Dermis blood vessel endothelial cell (primary cell): ENCODE data around the gene MTHFSD. TPM values are rescaled to one million over a fixed set of nuclear protein-coding genes. Genes with fewer than 3 reads are reported as not detected.

Source experiments
- DNase-seq: peaks from one replicate; pipeline ENCODE4 v3.0.0; 2010
- total RNA-seq: library from RNA; depleted of rRNA; stranded (reverse); fragments of >200 nt; gene quantifications from 2 replicates; pipeline ENCODE4 v1.2.3, GENCODE V29; 2014

Gene MTHFSD
- total RNA-seq, 1 donor from 2014 or later, result 14.5 TPM

DNA sequence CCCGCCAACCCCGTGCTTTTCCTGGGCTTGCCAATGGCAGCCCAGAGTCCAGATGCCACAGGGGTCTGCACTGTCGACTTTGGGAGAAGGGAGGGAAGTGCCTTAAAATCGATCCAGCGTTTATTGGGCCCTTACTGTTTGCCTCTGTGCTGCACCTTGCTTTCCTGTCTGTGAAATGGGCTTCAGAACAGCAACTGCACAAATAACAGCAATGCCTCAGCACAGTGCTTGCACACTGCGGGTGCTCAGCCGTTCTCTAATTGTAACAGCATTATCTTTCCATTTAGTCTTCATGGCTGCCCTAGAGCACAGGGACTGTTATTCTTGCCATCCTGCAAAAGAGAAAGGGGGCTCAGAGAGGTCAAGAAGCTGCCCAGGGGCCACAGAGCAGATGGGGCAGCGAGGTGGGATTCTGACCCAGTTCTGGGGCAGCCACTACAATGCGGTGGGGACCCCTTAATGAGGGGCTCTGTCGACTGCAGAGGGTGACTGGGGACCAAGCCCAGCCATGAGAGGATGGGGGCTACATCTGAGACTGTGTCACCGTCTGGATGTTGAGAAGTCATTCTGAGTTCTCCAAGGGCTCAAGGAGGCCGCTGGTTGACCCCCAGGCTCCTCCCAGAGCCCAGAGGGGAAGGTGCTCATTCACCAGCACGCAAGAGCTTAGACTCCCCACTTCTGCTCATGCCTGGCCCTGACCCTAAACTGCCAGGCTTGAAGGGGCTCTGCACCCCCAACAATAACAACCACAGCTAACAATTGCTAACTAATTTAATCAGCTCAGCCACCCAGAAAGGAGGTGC, 54.1 kb downstream of the MTHFSD start:
- no peak for DNase-seq

DNA sequence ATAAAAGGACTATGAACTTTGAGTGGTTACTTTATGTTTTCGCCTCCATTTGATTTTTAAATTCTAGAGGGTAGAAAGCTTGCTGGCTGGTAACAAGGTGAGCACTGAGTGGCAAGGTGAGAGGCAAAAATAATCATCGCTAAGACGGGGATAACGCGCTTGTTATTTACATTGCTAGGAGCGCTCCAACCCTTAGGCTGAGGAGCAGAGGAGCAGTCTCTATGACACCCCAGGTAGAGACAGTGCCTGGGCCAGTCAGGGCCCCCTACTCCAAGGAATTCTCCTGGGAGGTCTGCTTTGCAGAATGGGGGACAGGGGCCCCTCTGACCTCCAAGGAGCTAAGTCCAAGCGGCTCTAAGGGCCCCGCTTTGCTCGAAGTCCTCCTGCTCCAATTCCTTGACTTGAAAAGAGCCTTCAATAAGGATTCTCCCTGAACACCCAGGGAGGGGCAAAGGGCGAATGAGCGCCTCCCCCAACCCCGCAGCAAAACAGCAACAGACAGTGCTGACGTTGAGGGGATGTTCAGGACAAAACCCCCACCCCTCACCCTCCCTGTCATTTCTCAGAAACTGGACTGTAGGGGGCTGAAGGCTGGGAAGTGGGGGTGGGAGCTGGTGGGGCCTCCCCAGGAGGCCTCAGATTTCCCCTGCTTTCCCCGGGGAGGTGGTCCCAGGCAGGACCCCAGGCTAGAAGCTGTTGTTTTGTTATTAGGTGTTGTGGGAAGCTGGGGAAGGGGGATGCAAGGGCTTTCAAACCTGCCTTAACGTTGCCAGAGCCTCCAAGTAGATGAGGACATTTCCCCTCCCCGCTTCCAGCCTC, 54.9 kb downstream of the MTHFSD start:
- DNase-seq, result no peak

DNA sequence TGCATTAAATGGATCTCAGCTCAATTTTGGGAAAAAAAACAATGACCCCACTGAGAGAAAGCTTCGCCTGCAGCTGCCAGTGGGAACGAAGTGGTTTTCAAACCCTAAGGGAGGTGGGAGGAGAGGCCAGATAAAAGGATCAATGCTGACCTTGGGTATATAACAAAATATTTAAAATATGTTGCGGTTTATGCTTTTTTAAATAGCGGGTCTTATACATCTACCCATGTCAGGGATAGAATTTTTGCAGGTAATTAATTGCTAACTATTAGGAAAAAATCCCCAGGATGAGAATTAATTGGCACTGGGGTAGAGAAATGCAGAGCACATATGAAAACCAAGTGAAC, 55.6 kb downstream of the MTHFSD start:
- DNase-seq, result no peak

DNA sequence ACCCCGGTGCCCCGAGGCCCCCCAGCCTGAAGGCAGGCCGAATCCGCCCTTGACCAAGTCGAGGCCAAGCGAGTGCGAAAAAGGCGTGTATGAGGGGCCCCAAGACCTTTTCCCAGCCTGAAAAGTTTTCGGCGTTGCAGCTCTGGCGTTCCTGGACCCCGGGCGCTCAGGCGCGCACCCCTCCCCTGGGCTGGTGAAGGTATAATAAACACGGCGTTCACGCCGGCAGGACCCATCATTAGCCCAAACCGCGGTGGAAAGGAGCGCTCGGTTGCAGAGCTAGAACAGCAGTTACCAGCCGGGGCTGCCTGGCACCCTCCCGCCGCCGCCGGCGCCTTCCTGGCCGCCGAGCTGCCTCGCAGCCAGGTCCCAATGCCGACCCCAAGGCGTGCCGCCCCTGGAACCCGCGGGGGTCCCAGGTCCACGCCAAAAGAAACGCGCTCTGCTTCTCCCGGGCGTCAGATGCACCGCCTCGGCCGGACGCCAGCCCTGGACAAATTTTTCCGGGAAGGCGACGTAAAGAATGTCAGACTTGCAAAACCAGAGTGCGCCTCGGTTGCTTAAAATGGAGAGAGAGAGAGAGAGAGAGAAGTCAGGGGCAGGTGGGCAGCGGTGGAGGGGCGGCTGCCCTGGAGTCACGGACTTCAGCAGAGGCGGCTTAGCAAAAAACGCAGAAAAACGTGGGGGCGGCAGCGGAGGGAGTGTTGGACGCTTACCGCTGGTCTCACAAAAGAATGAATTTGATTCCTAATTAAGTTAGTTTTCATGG, 56.2 kb downstream of the MTHFSD start:
- no peak for DNase-seq

DNA sequence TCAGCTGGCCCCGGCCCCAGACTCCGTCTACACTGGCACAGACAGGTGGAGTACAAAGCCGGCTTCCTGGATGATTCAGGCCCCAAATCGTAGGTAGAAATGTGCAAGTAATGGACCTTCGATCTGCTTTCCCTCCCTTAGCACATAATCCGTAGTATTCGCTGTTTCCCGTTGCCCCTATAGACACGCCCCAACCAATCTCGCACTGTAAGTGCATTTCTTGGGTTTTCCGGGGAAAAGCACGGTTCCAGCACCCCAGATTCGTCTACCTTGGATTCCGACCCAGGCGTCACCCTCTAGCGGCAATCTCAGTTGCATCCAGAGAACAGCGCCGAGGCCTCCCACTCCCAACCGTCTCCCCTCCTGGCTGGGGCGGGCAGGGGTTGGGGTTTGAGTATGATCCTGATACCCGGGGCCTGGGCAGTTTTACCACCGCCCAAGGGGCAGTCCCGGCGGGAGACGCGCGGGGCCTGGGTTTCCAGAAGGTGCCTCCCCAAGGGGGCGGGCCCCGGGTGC, 56.8 kb downstream of the MTHFSD start:
- DNase-seq, result no peak

DNA sequence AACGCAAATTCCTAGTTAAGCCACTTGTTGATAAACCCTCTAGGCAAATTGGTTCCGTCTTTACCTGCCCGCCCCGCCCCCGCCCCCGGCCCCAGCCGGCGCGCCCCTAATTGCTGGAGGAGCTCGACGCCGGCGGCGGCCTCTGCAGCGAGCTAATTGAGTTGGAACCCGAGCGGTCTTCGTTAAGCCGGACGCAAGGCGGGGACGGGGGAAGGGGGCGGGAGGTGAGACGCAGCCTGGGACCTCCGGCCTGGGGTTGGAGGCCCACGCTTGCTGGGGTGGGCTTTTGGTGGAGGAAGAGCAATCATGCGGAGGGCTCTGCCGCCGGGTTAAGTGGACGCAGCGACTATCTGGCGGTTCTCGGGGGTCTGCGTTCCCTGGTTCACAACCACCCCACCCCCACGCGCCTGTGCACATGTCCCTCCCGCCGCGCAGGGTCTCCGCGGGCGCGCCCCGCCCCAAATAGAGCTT, 57.4 kb downstream of the MTHFSD start:
- no peak for DNase-seq

DNA sequence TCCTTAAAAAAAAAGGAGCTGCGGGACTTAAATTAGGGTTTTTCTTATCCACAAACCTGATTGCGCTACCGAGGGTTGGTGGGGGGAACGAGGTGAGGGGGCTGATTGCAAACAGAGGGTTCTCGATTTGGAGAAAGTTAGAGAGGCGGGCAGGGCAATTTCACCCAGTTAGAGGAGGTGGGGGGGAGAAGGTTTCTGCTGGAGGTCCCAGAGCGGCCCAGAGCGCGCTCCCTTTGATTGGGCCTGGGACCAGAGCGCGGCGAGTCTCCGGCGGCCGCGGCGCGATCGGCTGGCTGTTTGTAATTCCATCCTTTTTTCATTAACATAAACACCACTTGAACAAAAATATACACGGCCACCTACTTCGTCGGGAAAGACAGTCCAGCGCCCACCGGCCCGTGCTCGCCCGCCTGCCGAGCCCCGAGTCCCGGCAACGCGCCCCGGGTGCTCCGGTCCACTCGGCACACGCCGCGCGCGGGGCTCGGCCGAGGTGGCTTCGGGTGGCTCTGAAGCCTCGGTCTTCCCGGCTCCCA, 58.0 kb downstream of the MTHFSD start:
- no peak for DNase-seq

DNA sequence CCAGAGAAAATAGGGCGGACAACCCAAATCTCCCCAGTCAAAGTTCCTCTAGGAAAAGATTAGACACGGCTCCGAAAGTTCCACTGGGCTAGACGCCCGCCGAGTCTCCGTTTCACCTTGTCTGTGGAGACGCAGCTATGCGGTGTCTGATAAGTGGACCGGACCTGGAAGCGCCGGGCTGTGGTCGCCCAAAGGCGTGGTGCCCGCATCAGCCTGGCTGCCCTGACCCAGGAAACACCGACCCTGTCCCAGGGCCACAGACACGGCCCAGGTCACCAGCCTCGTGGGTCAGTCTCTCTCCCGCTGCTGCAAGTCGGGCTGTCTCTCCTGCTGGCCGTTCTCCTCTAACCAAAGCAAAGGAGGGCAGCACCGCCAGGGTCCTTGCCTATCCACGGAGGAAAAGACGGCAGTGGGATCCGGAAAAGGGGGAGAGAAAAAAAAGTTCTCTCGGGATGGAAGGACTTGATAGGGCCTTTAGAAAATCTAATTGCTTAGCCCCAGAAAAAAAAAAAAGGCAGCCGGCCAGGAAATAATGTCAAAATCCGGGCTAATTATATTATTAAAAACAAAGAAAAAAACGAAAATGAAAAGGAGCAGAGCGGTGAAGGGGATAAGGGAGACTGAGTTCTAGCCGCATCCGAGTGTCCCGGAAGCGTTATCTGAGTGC, 58.6 kb downstream of the MTHFSD start:
- DNase-seq, result no peak

DNA sequence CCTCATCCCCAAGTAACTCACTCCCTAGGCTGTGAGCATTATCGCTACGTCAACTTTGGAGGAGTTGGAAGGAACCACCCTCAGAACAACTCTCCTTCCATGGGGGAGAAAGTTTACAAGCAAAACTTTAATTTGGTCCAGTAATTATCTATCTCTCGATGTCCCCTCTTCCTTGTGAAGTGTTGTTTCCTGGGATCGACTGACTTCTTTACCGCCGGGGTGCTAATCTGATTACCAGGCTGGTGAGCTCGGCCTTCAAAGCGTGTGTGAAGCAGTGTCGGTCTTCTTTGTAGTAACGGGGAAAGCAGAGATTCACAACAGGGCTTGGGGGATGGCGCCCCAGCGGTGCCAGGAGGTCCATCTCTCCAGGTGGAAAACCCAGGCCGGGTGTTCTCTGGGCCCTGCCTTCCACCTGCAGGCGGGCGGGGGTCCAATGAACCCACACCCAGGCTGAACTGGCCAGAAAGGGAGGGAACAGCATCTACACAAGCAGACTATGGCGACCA, 59.2 kb downstream of the MTHFSD start:
- DNase-seq, result no peak

DNA sequence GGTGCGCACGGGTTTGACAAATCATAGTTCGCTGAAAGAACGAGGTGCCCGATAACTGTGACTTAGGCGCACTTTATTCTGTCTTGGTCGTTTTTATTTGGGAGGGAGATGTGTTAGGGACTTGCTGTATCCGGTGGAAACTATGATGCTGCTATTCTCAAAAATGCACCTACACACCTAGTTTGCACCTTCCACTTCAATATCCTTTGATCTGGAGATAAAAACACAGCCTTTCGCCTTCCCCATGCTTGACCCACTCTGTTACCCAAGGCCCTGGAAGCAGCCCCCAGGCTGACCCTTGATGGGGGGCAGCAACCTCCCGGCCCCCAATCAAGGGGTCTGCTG, 59.7 kb downstream of the MTHFSD start:
- no peak for DNase-seq

DNA sequence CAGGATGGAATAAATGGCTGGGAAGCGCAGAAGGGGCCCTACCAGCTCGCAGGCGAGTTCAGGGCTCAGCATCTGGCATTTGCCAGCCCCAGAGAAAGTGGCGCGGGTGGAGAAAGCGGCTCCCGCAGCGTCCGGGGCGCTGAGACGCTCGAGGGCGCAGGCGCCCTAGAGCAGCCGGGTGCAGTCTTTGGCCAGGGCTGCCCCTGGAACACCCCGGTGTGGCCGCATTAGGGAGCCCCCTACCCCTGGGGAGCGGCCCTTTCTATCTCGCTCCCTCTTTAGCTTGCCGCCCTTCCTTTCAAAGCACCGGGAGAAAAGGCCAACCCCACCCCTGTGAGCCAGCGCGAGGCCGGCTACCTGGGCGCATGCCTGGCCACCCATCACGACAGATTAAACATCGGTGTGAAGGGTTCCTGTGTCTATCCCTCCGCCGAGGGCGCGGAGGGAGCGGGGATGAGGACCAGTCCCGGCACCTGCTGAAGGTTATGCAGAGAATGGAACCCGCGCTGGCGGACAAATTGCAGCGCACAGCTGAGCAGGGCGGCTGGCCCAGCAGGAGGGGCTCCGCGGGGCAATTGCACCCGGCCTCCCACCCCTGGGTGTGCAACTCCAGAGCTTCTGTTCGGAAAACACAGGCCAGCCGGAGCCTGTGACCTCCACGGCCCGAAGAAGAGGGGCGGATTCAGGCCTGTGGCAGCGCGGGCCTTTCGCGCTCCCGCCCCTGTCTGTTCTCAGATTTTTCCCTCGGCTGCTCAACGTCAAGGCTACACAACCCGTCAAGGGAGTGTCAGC, 60.3 kb downstream of the MTHFSD start:
- DNase-seq, result no peak

DNA sequence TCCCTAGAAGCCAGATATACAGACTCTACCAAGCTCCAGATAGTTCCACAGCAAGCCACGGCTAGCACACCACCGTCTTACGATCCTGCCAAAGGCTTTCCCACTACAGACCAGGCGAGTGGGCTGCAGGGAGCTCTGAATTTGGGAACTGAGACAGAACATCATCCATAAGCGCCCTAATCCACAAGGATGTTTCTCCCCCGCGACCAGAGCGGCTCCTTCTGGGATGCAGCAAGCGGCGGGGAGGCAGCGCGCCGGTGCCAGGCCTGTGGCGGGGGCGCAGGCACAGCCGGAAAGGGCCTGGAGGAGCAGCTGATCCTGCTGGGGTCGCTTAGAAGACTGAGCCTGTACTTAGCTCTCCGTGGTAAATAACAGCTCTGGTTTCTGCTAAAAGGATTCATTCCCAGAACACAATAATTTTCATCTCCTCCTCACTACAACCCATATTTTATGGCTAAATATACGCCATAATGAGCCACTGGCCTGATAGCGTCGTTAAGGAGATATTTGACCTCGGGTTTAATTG, 60.9 kb downstream of the MTHFSD start:
- DNase-seq, result no peak

DNA sequence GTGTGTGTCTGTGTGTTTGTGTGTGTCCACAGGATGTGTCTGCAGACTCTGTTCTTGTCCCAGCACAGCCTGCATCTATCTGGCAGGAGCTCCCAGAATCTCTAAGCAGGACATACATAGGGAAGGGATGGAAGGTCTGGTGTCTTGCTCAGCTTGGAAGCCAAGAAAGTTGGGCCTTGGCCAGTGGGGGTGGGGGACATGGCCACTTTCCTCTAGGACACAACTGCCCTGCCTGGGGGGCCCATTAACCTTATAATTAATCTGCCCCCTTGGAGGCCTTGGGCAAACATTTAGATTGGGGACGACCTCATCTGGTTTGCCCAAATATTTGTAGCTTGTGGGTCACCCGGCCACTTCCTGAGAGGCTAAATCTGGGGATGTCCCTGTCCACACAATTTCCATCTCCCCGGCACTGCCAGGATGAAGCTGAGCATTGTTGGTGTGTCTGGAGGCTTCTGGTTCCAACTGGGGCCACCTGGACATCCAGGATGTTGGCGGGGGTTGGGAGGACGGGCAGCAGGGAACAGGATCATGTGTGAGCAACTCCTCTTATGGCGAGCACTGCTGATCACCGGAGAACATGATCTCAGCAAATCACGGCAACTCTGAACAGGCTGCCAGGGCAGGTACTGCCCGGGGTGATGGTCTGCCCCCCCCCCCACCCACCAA, 61.9 kb downstream of the MTHFSD start:
- DNase-seq, result no peak

DNA sequence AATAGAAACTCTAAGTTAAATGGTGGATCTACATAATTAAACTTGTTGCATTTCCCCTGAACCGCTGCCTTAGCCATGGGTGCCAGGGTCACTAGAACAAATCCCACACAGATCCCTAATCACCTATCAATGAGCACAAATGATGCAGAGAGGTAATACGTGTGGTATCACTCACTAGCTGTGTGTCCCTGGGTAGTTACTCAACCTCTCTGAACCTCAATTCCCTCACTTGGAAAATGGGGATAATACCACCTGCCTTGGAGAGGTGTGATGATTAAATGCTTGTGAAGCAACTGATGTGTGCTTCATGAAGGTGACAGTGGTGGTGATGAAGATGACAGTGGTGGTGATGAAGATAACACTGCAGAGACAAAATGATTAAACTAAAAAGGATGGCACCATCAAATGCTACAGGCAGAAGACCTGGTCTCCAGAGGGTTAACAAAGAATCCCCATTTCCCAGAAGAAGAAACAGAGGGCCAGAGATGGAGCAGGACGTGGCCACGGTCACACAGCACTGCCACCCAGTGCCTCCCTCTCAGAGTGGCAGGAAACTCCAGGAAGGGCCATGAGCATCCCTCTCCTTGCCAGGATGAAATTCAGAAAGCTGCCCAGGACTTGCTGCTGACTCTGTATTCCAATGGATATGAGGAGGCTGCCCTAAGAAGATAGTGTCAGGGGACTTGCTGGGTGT, 62.6 kb downstream of the MTHFSD start:
- DNase-seq, result no peak

DNA sequence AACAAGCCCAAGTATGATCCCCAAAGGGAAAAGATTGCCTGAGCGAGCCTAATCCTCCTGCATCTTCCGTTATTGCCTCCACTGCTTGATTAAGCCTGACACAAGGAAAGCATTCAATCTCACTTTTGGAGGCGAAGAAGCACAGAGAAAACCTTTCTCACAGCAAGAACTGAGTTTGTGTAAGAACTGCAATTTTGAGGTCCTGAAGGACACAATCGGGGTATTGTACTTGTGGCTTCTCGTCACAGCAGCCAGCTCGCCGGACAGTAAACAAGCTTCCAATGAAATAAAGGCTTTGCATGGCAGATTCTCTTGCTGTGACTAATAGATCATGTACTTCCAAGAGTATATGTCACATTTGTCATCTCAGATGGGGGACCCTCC, 63.4 kb downstream of the MTHFSD start:
- no peak for DNase-seq

DNA sequence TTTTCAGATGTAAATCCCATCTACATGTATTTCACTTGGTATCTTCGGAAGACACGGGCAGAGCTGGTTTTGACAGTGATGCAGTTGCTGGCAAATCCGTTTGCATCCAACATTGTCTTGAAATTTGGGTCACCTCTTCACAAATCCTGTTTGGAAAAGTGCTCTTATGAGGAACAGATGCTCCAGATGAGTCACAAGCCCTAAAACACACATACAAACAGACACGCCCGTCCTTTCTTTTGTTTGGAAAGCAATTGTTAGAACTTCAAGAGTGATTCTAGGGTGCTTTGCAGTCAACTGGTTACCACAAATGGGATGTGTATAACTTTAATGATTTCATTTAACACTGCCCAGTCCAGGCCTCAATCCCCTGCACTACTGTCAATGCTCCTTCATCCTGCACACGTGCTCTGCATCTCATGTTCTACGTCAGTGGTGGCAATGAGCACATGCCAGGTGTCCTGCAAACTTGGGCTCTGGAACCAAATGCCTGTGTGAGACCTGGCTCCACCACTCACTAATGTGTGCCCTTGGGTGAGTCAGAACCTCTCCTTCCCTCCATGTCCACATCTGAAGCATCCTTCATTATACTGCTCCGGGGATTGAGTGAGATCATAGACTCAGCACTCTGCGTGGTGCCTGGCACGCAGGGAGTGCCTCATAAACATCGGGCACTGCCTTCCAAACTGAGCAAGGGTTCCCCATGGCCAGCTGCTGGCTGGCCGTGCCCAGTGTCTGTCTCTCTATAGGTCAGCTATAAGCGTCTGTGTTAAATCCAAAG, 64.0 kb downstream of the MTHFSD start:
- DNase-seq, result no peak

DNA sequence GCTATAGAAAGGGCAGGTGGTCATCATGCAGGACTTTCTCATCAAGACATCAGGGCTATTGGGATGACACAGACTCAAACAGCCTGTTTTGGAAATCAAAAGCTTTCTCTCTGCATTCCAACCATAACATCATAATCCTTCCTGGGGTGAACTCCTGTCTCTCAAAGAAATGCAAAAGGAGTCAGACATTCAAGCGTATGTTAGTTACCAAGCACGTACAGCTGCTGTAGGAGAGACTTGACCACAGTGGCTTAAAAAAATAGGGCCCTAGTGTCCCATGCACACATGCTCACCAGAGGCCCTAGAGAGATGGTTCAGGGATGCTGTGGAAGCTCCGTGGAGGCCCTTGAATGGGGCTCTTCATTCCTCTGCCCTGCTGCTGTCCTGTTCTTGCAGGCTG, 69.3 kb downstream of the MTHFSD start:
- no peak for DNase-seq

DNA sequence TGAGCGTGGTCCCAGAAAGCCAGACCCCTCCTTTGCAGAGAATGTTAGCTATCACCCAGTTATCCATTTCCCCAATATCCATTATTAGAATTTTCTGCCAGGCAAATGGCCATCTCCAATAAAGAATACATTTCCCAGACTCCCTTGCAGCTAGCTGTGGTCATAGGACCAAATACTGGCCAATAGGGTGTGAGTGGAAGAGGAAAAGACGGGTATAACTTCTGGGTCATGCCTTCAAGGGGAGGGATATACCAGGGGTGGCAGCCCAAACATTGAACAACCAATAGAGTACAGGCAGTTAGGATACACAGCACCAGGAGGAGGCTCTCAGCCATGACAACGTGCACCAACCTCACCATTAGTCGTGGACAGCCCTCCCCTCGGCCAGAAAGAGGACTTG, 70.8 kb downstream of the MTHFSD start:
- no peak for DNase-seq

DNA sequence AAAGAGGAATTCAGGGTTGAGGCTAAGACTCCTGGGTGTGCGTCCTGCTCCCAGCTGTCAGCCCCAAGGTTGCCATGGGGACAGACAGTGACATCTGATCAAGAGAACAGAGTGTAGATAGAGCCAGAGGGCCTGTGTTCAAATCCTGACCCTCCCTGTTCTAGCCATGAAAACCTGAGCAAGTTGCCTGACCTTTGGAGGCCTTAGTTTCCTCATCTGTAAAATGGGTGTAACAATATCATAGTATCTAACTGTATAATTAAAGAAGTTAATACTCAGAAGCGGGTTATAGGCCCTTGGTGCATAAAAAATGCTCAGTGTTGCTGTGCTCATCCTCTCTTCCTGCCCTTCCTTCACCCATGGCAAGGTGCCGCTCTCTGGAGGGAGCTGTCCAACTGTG, 73.4 kb downstream of the MTHFSD start:
- DNase-seq, result no peak
